HEK293 (cell line): ENCODE data around the gene CLN3.
"Not testable (repeated sequence)": the region's sequence is repeated elsewhere in the genome, so short reads cannot be mapped to it uniquely, and the experiment has no call there.

Source experiments
- BCL11B ChIP-seq: fragments of 450-650 bp; formaldehyde crosslinking; IDR thresholded peaks from 2 replicates; pipeline ENCODE4 v1.5.1; 2016; ENCODE audit warnings: low read depth, missing biosample characterization, missing genetic modification characterization
- PRDM1 ChIP-seq: fragments of 450-650 bp; formaldehyde crosslinking; IDR thresholded peaks from 2 replicates; pipeline ENCODE4; 2016; ENCODE audit warnings: missing biosample characterization, missing genetic modification characterization
- YY1 ChIP-seq: fragments of 450-650 bp; formaldehyde crosslinking; IDR thresholded peaks from 2 replicates; pipeline ENCODE4 v1.5.1; 2018; ENCODE audit warnings: missing biosample characterization, missing genetic modification characterization
- ZNF138 ChIP-seq: fragments of 450-650 bp; formaldehyde crosslinking; IDR thresholded peaks from 2 replicates; pipeline ENCODE4 v1.5.1; 2016; ENCODE audit warnings: missing biosample characterization, missing genetic modification characterization, borderline replicate concordance
- TF ChIP-seq, protein P1 (sequence below): fragments of 450-650 bp; formaldehyde crosslinking; IDR thresholded peaks from 2 replicates; pipeline ENCODE4 v1.5.1; 2016; ENCODE audit warnings: missing biosample characterization, missing genetic modification characterization
- TF ChIP-seq, protein P2 (sequence below): fragments of 450-650 bp; formaldehyde crosslinking; IDR thresholded peaks from 2 replicates; pipeline ENCODE4 v1.5.1; 2016; ENCODE audit warnings: missing biosample characterization, missing genetic modification characterization

DNA sequence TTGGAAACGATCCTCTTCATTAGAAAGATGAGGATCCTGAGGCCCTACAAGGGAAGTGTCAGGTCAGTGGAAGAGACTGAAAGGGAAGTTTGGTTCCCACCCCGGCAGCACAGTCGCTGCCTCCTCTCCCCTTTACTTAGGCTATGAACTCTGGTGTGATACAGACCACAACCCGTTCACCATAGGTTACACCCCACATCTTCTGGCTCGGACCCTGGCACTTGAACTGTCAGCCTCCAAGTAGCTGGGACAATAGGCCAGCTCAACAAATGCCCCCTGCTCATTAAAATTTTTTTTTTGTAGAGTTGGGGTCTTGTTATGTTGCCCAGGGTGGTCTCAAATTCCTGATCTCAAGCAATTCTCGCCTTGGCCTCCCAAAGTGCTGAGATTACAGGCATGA is 47.9 kb downstream of the CLN3 start:
- TF ChIP-seq, protein P1, sequence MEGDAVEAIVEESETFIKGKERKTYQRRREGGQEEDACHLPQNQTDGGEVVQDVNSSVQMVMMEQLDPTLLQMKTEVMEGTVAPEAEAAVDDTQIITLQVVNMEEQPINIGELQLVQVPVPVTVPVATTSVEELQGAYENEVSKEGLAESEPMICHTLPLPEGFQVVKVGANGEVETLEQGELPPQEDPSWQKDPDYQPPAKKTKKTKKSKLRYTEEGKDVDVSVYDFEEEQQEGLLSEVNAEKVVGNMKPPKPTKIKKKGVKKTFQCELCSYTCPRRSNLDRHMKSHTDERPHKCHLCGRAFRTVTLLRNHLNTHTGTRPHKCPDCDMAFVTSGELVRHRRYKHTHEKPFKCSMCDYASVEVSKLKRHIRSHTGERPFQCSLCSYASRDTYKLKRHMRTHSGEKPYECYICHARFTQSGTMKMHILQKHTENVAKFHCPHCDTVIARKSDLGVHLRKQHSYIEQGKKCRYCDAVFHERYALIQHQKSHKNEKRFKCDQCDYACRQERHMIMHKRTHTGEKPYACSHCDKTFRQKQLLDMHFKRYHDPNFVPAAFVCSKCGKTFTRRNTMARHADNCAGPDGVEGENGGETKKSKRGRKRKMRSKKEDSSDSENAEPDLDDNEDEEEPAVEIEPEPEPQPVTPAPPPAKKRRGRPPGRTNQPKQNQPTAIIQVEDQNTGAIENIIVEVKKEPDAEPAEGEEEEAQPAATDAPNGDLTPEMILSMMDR, result not testable (repeated sequence)
- TF ChIP-seq YY1, PRDM1, ZNF138, BCL11B (tag by site-specific recombination): not testable (repeated sequence)
- TF ChIP-seq, protein P2, sequence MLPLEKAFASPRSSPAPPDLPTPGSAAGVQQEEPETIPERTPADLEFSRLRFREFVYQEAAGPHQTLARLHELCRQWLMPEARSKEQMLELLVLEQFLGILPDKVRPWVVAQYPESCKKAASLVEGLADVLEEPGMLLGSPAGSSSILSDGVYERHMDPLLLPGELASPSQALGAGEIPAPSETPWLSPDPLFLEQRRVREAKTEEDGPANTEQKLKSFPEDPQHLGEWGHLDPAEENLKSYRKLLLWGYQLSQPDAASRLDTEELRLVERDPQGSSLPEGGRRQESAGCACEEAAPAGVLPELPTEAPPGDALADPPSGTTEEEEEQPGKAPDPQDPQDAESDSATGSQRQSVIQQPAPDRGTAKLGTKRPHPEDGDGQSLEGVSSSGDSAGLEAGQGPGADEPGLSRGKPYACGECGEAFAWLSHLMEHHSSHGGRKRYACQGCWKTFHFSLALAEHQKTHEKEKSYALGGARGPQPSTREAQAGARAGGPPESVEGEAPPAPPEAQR (tag by site-specific recombination), result not testable (repeated sequence)
